ENCODE results near the gene IQCM.

Gene IQCM

DNA sequence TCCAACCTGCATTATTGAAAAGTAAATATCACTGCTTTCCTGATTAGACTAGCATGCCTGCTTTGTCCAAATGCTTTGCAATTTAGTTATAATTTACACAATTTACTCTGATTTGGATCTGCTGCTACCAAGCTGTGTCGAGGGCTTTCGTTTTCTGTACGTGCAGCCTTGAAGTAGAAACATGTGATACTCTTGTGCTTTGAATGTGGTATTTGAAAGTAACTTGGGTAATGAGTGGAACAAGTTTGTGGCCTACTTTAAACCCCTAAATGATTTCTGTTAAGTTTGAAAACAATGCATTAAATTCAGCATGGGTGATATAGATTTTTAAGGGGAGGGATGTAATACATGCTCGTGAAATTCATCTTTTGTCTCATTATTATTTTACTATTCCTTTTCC is 240.7 kb downstream of the IQCM start:
- TF ChIP-seq, protein P1, sequence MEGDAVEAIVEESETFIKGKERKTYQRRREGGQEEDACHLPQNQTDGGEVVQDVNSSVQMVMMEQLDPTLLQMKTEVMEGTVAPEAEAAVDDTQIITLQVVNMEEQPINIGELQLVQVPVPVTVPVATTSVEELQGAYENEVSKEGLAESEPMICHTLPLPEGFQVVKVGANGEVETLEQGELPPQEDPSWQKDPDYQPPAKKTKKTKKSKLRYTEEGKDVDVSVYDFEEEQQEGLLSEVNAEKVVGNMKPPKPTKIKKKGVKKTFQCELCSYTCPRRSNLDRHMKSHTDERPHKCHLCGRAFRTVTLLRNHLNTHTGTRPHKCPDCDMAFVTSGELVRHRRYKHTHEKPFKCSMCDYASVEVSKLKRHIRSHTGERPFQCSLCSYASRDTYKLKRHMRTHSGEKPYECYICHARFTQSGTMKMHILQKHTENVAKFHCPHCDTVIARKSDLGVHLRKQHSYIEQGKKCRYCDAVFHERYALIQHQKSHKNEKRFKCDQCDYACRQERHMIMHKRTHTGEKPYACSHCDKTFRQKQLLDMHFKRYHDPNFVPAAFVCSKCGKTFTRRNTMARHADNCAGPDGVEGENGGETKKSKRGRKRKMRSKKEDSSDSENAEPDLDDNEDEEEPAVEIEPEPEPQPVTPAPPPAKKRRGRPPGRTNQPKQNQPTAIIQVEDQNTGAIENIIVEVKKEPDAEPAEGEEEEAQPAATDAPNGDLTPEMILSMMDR (conservative IDR thresholded peaks at IDR 0.05; ENCODE audit: low read depth, low read length), result no peak
- DNase-seq (ENCODE audit: low read depth), result peak; percentile 62
- peak overlapping the region; percentile 1 for H3K4me3 ChIP-seq (ENCODE audit: low read length)

DNA sequence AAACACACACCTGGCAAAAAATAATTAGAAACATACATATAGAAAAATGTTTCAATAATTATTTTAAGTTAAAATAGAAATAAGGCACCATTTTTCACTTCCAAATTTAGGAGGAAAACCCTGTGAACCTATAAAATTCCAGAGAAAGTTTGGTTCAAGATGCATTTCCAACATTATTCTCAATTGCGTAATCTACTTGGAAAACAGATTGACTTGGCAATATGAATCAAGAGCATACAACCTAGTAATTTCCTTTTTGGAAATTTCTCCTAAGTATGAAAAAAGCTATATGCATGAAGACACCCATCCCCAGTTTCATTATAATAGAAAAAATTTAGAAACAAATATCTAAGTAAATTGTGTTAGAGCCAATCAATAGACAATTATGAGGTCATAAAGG is 242.9 kb downstream of the IQCM start:
- DNase-seq (ENCODE audit: low read depth), result no peak
- TF ChIP-seq, protein P1 (conservative IDR thresholded peaks at IDR 0.05; ENCODE audit: low read depth, low read length), result no peak
- H3K4me3 ChIP-seq (ENCODE audit: low read length), result no peak overlapping the region

DNA sequence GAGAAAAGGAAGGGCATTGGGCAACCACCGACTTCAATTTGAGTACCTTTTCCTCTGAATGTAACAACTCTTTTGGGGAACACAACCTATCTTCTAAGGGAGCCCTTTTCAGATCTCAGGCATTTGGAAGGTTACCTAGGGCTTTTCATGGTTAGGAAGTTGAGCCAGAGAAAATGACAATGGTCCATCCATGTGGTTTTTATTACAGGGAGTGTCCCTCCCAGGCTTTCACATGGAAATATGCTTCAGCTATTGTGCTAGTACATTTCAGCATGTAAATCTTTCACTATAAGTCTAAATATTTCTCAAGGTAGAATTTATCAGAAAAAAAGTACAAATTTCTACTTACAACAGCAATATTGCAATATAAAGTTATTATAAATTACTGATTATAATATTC is 259.8 kb downstream of the IQCM start:
- DNase-seq (ENCODE audit: low read depth), result no peak
- no peak overlapping the region for H3K4me3 ChIP-seq (ENCODE audit: low read length)
- TF ChIP-seq, protein P1 (conservative IDR thresholded peaks at IDR 0.05; ENCODE audit: low read depth, low read length), result no peak

DNA sequence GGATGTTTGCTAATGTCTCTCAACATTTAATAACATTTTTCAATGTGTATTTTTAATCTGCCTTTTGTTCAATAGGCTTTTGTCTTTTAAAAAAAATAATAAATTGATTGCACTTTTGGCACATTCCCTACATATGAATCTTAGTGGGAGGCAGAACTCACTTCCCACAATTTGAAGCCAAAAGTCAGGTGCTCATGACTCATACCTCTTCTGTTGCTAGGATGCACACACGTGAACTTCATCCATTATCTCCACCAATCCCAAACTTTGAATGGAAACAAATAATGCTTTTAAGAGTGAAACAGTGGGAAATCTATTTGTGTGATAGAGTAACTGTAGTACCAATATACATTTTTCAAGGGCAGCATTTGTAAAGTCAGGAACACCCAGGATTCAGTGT is 260.5 kb downstream of the IQCM start:
- DNase-seq (ENCODE audit: low read depth), result peak; percentile 92
- no peak overlapping the region for H3K4me3 ChIP-seq (ENCODE audit: low read length)
- TF ChIP-seq, protein P1 (conservative IDR thresholded peaks at IDR 0.05; ENCODE audit: low read depth, low read length), result no peak

DNA sequence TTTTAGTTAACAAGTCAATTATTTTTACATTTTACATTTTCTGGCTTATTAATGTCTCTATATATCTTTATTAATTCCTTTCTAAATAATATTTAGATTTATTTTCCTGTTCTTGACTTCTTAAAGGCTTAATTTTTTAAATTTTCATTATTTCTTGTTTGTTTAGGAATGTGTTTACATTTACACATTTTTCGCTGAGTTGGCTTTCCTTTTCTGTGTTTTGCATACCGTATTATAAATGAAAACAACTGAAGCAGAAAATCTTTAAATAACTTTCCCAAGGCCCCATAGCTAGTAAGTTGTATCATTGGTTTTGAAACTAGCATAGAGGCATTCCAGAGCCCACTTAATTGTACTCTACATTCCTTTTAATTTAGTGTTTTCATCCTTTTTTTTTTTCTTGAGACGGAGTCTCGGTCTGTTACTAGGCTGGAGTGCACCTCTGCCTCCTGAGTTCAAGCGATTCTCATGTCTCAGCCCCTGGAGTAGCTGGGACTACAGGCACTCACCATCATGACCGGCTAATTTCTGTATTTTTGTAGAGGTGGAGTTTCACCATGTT is 261.6 kb downstream of the IQCM start:
- no peak overlapping the region for H3K4me3 ChIP-seq (ENCODE audit: low read length)
- TF ChIP-seq, protein P1 (conservative IDR thresholded peaks at IDR 0.05; ENCODE audit: low read depth, low read length), result no peak
- peak; percentile 88 for DNase-seq (ENCODE audit: low read depth)

DNA sequence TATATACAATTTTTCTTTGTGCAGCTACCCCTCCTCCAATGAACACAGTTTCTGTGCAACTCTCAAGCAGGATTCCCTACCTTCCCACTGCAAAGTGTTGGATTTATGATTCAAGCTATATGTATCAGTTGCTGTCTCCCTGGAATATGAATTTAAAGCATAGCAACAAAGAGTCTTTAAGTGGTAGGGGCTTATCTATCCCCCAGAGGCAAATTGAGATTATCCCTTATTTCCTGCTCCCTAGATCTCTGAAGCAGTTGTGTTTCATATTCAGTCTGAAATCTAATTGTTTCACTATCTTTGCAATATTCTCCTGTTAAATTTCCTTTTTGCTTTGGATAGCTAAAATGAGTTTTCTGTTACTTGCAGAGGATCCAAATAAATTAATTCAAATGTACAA is 263.0 kb downstream of the IQCM start:
- DNase-seq (ENCODE audit: low read depth), result no peak
- no peak overlapping the region for H3K4me3 ChIP-seq (ENCODE audit: low read length)
- TF ChIP-seq, protein P1 (conservative IDR thresholded peaks at IDR 0.05; ENCODE audit: low read depth, low read length), result no peak

DNA sequence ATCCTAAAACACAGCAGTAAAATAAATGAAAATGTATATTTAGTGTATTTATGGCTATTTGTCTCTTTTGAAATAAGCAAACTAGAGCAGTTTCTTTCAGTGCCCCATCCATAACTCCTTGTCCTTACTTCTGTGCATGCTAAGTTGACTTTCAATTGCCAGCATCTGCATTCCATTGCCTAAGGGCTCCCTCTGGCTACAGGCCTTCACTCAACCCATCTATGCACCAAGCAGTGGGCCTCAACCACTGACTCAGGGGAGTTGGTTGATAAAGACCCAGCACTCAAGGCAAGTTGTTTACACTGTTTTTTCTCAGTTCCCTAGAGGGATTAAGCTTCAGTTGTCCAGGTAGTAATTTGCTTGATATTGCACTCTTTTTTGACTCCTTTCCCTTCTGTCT is 265.7 kb downstream of the IQCM start:
- TF ChIP-seq, protein P1 (conservative IDR thresholded peaks at IDR 0.05; ENCODE audit: low read depth, low read length), result peak; percentile 54
- DNase-seq (ENCODE audit: low read depth), result no peak

More for the DNA sequence above, 265.7 kb downstream of the IQCM start:
- no peak overlapping the region for H3K4me3 ChIP-seq (ENCODE audit: low read length)
